HL-60 (cell line): ENCODE data around the gene TTLL3.

Experiments used
- DNase-seq, 2 experiments: peaks; one replicate each; pipeline ENCODE4 v3.0.0-alpha.2; 2010 to 2020; ENCODE audit warnings: low read depth in 1 of 2, low spot score in 1 of 2
- H3K27ac ChIP-seq: fragments of 250-450 bp; sonication (Bioruptor Pico); replicated peaks from 2 replicates; pipeline ENCODE4 v1.5.1; 2020; ENCODE audit warnings: mild to moderate bottlenecking, moderate library complexity
- H3K27me3 ChIP-seq: fragments of 250-450 bp; sonication (Bioruptor Pico); 2 replicates; pipeline ENCODE4 v1.5.1; 2021; ENCODE audit warnings: mild to moderate bottlenecking, moderate library complexity; ENCODE audit not compliant: insufficient read depth, poor library complexity, severe bottlenecking
- H3K4me3 ChIP-seq: replicated peaks from 2 replicates; pipeline ENCODE4 v1.5.1; 2011; ENCODE audit warnings: mild to moderate bottlenecking, control low read depth, low read length; ENCODE audit not compliant: insufficient read depth
- GABPA ChIP-seq: IDR thresholded peaks from 2 replicates; pipeline ENCODE4 v1.6.1; 2012; ENCODE audit warnings: low read depth
- POLR2AphosphoS5 ChIP-seq: IDR thresholded peaks from 2 replicates; pipeline ENCODE4 v1.6.1; 2012; ENCODE audit warnings: low read depth
- SPI1 ChIP-seq: IDR thresholded peaks from 2 replicates; pipeline ENCODE4 v1.6.1; 2012; ENCODE audit warnings: low read depth, mild to moderate bottlenecking, borderline replicate concordance
- TF ChIP-seq, protein P1 (sequence below): IDR thresholded peaks from one replicate; pipeline ENCODE4 v1.5.1; 2011; ENCODE audit warnings: low read length, control low read depth, inconsistent platforms; ENCODE audit not compliant: insufficient read depth
- TF ChIP-seq, protein P2 (sequence below): IDR thresholded peaks from 2 replicates; pipeline ENCODE4 v1.6.1; 2012; ENCODE audit warnings: low read depth; ENCODE audit not compliant: insufficient replicate concordance

The TTLL3 gene

DNA sequence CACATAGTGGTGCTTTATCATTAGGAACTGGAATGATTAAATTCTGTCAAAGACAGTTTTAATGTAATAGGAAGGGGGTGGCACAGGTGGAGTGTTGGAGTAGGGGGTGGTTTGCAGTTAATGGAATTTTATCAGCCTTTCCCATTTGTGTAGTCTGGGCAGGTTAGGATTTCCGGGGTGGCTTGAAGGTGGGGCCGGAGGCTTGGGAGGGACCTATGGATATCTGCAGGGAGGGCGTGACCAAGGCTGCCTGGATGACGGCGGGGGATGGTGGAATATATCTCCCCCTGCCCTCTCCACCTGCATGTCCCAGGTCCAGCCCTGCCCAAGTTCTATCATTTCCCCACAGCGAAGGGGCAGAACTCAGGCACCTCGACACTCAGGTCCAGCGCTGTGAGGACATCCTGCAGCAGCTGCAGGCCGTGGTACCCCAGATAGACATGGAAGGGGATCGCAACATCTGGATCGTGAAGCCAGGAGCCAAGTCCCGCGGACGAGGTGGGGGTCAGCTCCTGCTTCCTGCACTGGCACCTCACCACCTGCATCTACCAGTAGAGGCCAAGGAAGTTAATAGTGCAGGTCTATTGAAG, 15.5 kb downstream of the TTLL3 start:
- no peak for DNase-seq
- TF ChIP-seq GABPA (no peak), POLR2AphosphoS5 (no peak), SPI1 (no peak)
- TF ChIP-seq, protein P1, sequence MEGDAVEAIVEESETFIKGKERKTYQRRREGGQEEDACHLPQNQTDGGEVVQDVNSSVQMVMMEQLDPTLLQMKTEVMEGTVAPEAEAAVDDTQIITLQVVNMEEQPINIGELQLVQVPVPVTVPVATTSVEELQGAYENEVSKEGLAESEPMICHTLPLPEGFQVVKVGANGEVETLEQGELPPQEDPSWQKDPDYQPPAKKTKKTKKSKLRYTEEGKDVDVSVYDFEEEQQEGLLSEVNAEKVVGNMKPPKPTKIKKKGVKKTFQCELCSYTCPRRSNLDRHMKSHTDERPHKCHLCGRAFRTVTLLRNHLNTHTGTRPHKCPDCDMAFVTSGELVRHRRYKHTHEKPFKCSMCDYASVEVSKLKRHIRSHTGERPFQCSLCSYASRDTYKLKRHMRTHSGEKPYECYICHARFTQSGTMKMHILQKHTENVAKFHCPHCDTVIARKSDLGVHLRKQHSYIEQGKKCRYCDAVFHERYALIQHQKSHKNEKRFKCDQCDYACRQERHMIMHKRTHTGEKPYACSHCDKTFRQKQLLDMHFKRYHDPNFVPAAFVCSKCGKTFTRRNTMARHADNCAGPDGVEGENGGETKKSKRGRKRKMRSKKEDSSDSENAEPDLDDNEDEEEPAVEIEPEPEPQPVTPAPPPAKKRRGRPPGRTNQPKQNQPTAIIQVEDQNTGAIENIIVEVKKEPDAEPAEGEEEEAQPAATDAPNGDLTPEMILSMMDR: no peak
- TF ChIP-seq, protein P2, sequence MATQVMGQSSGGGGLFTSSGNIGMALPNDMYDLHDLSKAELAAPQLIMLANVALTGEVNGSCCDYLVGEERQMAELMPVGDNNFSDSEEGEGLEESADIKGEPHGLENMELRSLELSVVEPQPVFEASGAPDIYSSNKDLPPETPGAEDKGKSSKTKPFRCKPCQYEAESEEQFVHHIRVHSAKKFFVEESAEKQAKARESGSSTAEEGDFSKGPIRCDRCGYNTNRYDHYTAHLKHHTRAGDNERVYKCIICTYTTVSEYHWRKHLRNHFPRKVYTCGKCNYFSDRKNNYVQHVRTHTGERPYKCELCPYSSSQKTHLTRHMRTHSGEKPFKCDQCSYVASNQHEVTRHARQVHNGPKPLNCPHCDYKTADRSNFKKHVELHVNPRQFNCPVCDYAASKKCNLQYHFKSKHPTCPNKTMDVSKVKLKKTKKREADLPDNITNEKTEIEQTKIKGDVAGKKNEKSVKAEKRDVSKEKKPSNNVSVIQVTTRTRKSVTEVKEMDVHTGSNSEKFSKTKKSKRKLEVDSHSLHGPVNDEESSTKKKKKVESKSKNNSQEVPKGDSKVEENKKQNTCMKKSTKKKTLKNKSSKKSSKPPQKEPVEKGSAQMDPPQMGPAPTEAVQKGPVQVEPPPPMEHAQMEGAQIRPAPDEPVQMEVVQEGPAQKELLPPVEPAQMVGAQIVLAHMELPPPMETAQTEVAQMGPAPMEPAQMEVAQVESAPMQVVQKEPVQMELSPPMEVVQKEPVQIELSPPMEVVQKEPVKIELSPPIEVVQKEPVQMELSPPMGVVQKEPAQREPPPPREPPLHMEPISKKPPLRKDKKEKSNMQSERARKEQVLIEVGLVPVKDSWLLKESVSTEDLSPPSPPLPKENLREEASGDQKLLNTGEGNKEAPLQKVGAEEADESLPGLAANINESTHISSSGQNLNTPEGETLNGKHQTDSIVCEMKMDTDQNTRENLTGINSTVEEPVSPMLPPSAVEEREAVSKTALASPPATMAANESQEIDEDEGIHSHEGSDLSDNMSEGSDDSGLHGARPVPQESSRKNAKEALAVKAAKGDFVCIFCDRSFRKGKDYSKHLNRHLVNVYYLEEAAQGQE: no peak
- Histone ChIP-seq H3K27ac (no peak overlapping the region), H3K27me3 (no peaks in the 10 kb centered on the region), H3K4me3 (no peak overlapping the region)

DNA sequence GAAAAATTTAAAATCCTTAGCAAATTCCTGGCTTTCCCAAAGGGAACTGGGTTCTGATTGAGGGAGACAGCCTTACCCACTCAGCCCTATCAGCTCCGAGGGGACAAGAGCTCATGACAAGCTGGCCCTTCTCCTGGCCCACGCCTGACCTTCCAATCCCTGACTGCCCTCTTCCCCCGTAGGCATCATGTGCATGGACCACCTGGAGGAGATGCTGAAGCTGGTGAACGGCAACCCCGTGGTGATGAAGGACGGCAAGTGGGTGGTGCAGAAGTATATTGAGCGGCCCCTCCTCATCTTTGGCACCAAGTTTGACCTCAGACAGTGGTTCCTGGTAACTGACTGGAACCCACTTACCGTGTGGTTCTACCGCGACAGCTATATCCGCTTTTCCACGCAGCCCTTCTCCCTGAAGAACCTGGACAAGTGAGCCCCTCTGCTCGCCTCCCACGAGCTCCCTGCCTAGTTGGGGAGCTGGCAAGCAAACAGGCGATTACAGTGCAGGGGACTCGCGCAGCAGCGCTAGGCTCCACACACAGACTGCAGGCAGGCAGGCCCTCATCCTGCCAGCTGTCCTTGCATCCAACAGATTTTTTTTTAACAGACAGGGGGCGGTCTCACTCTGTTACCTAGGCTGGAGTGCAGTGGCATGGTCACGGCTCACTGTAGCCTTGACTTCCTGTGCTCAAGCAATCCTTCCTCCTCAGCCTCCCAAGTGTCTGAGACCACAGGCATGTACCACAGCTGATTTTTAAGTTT, 16.9 kb downstream of the TTLL3 start:
- TF ChIP-seq GABPA: no peak
- TF ChIP-seq POLR2AphosphoS5: 0 out of 2 replicates have a peak, but pooled peaks have one; percentile 30
- TF ChIP-seq, protein P1: peak; percentile 3
- TF ChIP-seq, protein P2: no peak
- no peak for TF ChIP-seq SPI1
- Histone ChIP-seq H3K4me3 (no peak overlapping the region), H3K27ac (no peak overlapping the region), H3K27me3 (no peaks in the 10 kb centered on the region)
- DNase-seq: peak in 1 of 2 experiments; percentile 63

DNA sequence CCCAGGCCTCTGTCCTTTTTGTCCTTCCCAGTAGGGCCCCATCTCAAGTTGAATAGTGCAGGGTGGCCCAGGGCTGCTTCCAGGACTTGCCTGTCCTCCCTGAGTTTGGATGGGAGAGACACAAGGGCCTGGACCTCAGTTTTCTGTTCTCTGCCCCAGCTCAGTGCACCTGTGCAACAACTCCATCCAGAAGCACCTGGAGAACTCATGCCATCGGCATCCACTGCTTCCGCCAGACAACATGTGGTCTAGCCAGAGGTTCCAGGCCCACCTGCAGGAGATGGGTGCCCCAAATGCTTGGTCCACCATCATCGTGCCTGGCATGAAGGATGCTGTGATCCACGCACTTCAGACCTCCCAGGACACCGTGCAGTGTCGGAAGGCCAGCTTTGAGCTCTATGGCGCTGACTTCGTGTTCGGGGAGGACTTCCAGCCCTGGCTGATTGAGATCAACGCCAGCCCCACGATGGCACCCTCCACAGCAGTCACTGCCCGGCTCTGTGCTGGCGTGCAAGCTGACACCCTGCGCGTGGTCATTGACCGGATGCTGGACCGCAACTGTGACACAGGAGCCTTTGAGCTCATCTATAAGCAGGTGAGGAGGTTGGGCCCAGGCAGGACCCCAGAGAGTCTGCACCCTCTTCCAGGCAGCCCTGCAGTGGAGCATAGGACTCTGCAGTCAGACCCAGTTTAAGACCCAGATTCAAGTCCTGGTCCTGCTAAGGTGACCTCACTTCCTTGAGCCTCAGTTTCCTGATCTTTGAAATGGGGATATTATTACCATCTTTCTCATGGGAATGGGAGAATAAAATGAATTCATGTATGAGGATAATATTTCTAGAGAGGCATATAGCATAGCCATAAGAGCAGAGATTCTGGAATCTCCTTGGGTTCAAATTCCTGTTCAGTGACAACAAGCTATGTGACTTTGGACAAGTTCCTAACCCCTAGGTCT, 19.0 kb downstream of the TTLL3 start:
- no peak for DNase-seq
- no peak overlapping the region for H3K4me3 ChIP-seq
- no peak overlapping the region for H3K27ac ChIP-seq
- TF ChIP-seq, protein P2: no peak
- TF ChIP-seq GABPA: no peak
- TF ChIP-seq POLR2AphosphoS5: no peak
- TF ChIP-seq SPI1: no peak
- TF ChIP-seq, protein P1: no peak
- H3K27me3 ChIP-seq: no peaks in the 10 kb centered on the region
